ENCODE measurements around the gene STARD4. TPM values are rescaled to one million over a fixed set of nuclear protein-coding genes. Genes with fewer than 3 reads are reported as not detected.

Gene STARD4
- total RNA-seq, 1 donor from 2014 or later, result 3.8 TPM

Other genes with a start within 250 kb of the STARD4 start
- 38.6 TPM for gene NREP, start 244.7 kb upstream of the STARD4 start, total RNA-seq